ENCODE data around the gene TUBB6. TPM values are rescaled to one million over a fixed set of nuclear protein-coding genes. Genes with fewer than 3 reads are reported as not detected.
A peak's percentile ranks its signal among the peaks of the same experiment; 100 is the strongest.

The TUBB6 gene
- total and polyA plus RNA-seq, 2 experiments from 2014 or later, result 148 to 329 TPM

- TF ChIP-seq ETS1 (IDR thresholded peaks at IDR 0.05), result no peak
- TF ChIP-seq STAT1 (IDR thresholded peaks at IDR 0.05; ENCODE audit: unreplicated experiment), result no peak
- no peak for TF ChIP-seq EZH2phosphoT487 (IDR thresholded peaks at IDR 0.05; ENCODE audit: unreplicated experiment)
- TF ChIP-seq CREB1 (CRISPR knock-in tag; IDR thresholded peaks at IDR 0.05; ENCODE audit: low read depth), result no peak
- TF ChIP-seq ZNF114 (CRISPR knock-in tag; IDR thresholded peaks at IDR 0.05), result no peak
- H3K4me1 ChIP-seq (ENCODE audit: insufficient read depth), result peaks cover 15% of the 10 kb centered on the region
- H3K9me3 Mint-ChIP-seq, result peaks cover 4% of the 10 kb centered on the region; the same call in 2 of the 3 replicates
- no peak overlapping the region for H3K27ac ChIP-seq (ENCODE audit: low read depth)
- H3K27me3 ChIP-seq (ENCODE audit: insufficient read depth), result no peaks in the 10 kb centered on the region
- peaks cover 14% of the 10 kb centered on the region for H3K27me3 Mint-ChIP-seq (ENCODE audit: insufficient read depth, low read depth, poor library complexity)
- no peak overlapping the region for H3K4me2 ChIP-seq
- H2AFZ ChIP-seq, result peak overlapping the region; percentile 72; the same call in 1 of the 2 replicates
- peaks cover 9% of the 10 kb centered on the region for H3F3A ChIP-seq (replicated peaks; ENCODE audit: low read depth)
- H4K20me1 ChIP-seq (replicated peaks; ENCODE audit: insufficient read depth), result no peaks in the 10 kb centered on the region
- no peak overlapping the region for H3K4me3 ChIP-seq
- no peaks in the 10 kb centered on the region; the same call in 2 of the 3 replicates for H3K36me3 Mint-ChIP-seq (ENCODE audit: low read depth)
- no peaks in the 10 kb centered on the region for H3K9me2 ChIP-seq (ENCODE audit: insufficient read depth)
- DNase-seq (ENCODE audit: low spot score) (no peak), ATAC-seq (no peak)
- H3K79me2 ChIP-seq (replicated peaks; ENCODE audit: insufficient read depth), result no peaks in the 10 kb centered on the region
- H3K36me3 ChIP-seq (ENCODE audit: insufficient read depth), result no peaks in the 10 kb centered on the region
- H3K4me1 Mint-ChIP-seq, result peaks cover 16% of the 10 kb centered on the region
- H3K27ac Mint-ChIP-seq, result no peak overlapping the region
- no peak overlapping the region for H3K4me3 Mint-ChIP-seq
Observed at GRCh38 chr18:12293831-12294230, 14.2 kb upstream of the TUBB6 start.

DNA sequence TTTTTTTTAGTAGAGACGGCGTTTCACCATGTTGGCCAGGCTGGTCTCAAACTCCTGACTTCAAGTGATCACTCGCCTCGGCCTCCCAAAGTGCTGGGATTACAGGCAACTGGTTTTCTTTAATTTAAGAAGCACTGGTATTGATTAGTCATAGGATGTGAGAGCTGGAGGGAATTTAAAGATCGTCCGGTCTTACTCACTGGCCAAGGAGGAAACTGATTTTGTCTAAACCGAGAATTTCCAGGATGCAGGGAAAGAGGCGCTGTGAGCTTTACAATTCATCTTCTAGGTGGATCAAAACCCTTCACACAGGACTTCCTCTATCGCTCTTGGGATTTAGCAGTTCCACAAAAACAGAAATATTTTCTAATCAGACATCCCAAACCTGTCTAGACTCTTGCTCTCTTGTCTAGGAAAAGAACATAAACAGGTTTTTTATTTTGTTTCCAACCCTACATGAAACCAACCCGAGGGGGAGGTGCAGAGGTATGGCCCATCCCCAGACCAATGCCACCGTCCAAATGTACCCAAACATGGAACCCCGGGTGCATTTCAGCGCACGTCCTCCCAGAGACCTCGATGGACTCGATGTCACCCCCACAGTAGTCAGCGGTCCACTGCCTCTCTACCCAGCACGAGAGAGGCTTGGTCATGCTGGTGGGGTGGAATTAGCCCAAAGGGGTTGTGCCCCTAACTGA lies 12.5 kb upstream of the TUBB6 start:
- no peaks in the 10 kb centered on the region for H3K36me3 Mint-ChIP-seq (ENCODE audit: low read depth)
- Histone ChIP-seq H3K36me3 (ENCODE audit: insufficient read depth) (no peaks in the 10 kb centered on the region), H4K20me1 (replicated peaks; ENCODE audit: insufficient read depth) (no peaks in the 10 kb centered on the region), H2AFZ (peak overlapping the region; percentile 18; the same call in 1 of the 2 replicates), H3K4me1 (ENCODE audit: insufficient read depth) (peaks cover 9% of the 10 kb centered on the region), H3K9me2 (ENCODE audit: insufficient read depth) (no peaks in the 10 kb centered on the region), H3F3A (replicated peaks; ENCODE audit: low read depth) (no peaks in the 10 kb centered on the region; the same call in 1 of the 2 replicates), H3K79me2 (replicated peaks; ENCODE audit: insufficient read depth) (no peaks in the 10 kb centered on the region), H3K27ac (ENCODE audit: low read depth) (no peak overlapping the region), H3K27me3 (ENCODE audit: insufficient read depth) (no peaks in the 10 kb centered on the region), H3K4me2 (no peak overlapping the region), H3K4me3 (no peak overlapping the region)
- ATAC-seq, result no peak
- H3K27me3 Mint-ChIP-seq (ENCODE audit: insufficient read depth, low read depth, poor library complexity), result peaks cover 10% of the 10 kb centered on the region
- peaks cover 4% of the 10 kb centered on the region; the same call in 1 of the 3 replicates for H3K9me3 Mint-ChIP-seq
- H3K27ac Mint-ChIP-seq, result no peak overlapping the region
- no peak for DNase-seq (ENCODE audit: low spot score)
- peaks cover 8% of the 10 kb centered on the region for H3K4me1 Mint-ChIP-seq
- H3K4me3 Mint-ChIP-seq, result no peak overlapping the region
- TF ChIP-seq, protein P1, sequence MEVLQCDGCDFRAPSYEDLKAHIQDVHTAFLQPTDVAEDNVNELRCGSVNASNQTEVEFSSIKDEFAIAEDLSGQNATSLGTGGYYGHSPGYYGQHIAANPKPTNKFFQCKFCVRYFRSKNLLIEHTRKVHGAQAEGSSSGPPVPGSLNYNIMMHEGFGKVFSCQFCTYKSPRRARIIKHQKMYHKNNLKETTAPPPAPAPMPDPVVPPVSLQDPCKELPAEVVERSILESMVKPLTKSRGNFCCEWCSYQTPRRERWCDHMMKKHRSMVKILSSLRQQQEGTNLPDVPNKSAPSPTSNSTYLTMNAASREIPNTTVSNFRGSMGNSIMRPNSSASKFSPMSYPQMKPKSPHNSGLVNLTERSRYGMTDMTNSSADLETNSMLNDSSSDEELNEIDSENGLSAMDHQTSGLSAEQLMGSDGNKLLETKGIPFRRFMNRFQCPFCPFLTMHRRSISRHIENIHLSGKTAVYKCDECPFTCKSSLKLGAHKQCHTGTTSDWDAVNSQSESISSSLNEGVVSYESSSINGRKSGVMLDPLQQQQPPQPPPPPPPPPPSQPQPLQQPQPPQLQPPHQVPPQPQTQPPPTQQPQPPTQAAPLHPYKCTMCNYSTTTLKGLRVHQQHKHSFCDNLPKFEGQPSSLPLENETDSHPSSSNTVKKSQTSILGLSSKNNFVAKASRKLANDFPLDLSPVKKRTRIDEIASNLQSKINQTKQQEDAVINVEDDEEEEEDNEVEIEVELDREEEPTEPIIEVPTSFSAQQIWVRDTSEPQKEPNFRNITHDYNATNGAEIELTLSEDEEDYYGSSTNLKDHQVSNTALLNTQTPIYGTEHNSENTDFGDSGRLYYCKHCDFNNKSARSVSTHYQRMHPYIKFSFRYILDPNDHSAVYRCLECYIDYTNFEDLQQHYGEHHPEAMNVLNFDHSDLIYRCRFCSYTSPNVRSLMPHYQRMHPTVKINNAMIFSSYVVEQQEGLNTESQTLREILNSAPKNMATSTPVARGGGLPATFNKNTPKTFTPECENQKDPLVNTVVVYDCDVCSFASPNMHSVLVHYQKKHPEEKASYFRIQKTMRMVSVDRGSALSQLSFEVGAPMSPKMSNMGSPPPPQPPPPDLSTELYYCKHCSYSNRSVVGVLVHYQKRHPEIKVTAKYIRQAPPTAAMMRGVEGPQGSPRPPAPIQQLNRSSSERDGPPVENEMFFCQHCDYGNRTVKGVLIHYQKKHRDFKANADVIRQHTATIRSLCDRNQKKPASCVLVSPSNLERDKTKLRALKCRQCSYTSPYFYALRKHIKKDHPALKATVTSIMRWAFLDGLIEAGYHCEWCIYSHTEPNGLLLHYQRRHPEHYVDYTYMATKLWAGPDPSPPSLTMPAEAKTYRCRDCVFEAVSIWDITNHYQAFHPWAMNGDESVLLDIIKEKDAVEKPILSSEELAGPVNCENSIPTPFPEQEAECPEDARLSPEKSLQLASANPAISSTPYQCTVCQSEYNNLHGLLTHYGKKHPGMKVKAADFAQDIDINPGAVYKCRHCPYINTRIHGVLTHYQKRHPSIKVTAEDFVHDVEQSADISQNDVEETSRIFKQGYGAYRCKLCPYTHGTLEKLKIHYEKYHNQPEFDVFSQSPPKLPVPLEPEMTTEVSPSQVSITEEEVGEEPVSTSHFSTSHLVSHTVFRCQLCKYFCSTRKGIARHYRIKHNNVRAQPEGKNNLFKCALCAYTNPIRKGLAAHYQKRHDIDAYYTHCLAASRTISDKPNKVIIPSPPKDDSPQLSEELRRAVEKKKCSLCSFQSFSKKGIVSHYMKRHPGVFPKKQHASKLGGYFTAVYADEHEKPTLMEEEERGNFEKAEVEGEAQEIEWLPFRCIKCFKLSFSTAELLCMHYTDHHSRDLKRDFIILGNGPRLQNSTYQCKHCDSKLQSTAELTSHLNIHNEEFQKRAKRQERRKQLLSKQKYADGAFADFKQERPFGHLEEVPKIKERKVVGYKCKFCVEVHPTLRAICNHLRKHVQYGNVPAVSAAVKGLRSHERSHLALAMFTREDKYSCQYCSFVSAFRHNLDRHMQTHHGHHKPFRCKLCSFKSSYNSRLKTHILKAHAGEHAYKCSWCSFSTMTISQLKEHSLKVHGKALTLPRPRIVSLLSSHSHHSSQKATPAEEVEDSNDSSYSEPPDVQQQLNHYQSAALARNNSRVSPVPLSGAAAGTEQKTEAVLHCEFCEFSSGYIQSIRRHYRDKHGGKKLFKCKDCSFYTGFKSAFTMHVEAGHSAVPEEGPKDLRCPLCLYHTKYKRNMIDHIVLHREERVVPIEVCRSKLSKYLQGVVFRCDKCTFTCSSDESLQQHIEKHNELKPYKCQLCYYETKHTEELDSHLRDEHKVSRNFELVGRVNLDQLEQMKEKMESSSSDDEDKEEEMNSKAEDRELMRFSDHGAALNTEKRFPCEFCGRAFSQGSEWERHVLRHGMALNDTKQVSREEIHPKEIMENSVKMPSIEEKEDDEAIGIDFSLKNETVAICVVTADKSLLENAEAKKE (CRISPR knock-in tag; IDR thresholded peaks at IDR 0.05), result no peak
- no peak for TF ChIP-seq POLR2AphosphoS5 (IDR thresholded peaks at IDR 0.05; ENCODE audit: low read depth)
- no peak for TF ChIP-seq JUNB (IDR thresholded peaks at IDR 0.05; ENCODE audit: unreplicated experiment)
- TF ChIP-seq EZH2 (IDR thresholded peaks at IDR 0.05; ENCODE audit: low read depth, unreplicated experiment), result no peak
- TF ChIP-seq ETS1 (IDR thresholded peaks at IDR 0.05), result no peak
- TF ChIP-seq NANOG (IDR thresholded peaks at IDR 0.05; ENCODE audit: borderline replicate concordance), result no peak
- no peak for TF ChIP-seq CREB1 (CRISPR knock-in tag; IDR thresholded peaks at IDR 0.05; ENCODE audit: low read depth)
- no peak for TF ChIP-seq STAT1 (IDR thresholded peaks at IDR 0.05; ENCODE audit: unreplicated experiment)
- no peak for TF ChIP-seq EZH2phosphoT487 (IDR thresholded peaks at IDR 0.05; ENCODE audit: unreplicated experiment)
- no peak for TF ChIP-seq ZNF114 (CRISPR knock-in tag; IDR thresholded peaks at IDR 0.05)
- TF ChIP-seq ZNF331 (CRISPR knock-in tag; IDR thresholded peaks at IDR 0.05; ENCODE audit: low read depth), result no peak
